NCI-H460 (cell line): ENCODE results near the gene ZNF101. TPM values are rescaled to one million over a fixed set of nuclear protein-coding genes. Genes with fewer than 3 reads are reported as not detected.
A peak's percentile ranks its signal among the peaks of the same experiment; 100 is the strongest.

Source experiments
- DNase-seq: peaks from one replicate; pipeline ENCODE4 v3.0.0-alpha.2; 2016; ENCODE audit warnings: low read depth; ENCODE audit errors: extremely low read depth
- small RNA-seq, 2 experiments: library from RNA; depleted of rRNA; stranded (forward); fragments of <200 nt; gene quantifications; one replicate each; pipeline ENCODE3, GENCODE V24; 2014
- total RNA-seq: library from RNA; depleted of rRNA; stranded (reverse); fragments of >200 nt; shearing (Covaris generic); gene quantifications from 2 replicates; pipeline ENCODE4 v1.2.3, GENCODE V29; 2014; rRNA removed

ZNF101 gene
- total RNA-seq, 1 experiment from 2014 or later: 7.0 TPM

DNA sequence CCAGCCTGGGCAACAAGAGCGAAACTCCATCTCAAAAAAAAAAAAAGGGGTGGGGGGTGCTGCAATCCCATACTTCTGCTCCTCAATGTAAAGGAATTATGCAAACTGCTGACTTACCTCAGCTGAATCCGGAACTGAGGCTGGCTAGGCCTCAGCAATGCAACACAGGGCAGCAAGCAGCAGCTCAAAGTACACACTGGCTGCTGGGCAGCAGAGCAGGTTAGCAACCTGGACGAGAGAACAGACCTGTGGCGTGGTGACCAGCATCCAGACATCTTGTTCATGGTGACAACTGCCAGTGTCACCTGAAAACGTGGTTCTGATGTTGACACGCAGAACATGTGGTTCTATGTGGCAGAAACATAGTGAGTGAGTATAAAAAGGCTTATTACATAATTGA, 36.2 kb downstream of the ZNF101 start:
- no peak for DNase-seq

GRCh38 chr19:19710506-19710905, 41.9 kb downstream of the ZNF101 start:
- DNase-seq: no peak

GRCh38 chr19:19711306-19711933, 42.8 kb downstream of the ZNF101 start:
- DNase-seq: no peak

- DNase-seq: no peak
These were observed 43.5 kb downstream of the ZNF101 start for GRCh38 chr19:19711934-19712828.

GRCh38 chr19:19719798-19720197, 51.2 kb downstream of the ZNF101 start:
- no peak for DNase-seq

- no peak for DNase-seq
These were observed 53.3 kb downstream of the ZNF101 start for GRCh38 chr19:19721896-19722295.

DNA sequence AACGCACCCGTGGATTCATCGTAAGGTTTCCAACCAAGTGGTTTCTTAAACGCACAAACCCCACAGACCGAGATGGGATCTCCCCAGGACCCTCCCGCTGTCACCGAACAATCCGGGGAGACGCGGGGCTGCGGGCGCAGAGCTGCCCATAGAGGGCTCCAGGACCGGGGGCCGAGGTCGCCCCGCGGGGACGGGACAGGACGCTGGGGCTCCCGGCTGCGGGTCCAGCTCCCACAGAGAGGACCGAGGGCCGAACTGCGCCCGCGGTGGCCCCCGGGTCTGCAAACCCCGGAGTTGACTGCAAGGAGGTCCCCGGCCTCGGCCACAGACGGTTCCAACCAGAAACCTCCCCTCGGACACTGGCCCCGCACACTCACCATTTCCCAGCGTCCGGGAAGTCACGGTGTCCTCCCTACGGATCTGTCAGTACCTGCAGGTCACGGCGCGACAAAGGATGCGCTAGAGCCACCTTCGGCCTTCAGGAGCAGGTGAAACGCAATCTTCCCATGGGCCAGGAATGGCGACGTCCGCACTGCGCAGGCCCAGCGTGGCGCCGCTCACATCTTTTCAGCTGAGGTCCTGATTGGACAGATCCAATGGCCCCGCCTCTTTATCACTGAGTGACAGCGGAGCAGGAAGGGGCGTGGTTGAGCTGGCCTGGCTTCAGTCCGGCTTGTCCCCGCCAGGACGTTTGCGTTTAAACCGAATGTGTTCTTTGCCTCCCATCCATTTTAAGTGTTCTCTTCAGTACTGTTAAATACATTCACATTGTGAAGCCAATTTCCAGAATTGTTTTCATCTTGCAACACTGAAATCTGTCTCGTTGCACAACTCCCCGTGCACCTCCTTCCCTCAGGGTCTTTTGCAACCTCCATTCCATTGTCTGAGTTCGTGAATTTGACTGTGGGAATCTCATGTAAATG, 64.2 kb downstream of the ZNF101 start, which contains the start of gene ZNF14:
ZNF14 (minus strand) TSS at position 534 of the 923 bp plus-strand sequence; CDS start at position 380, 154 bp downstream.
- peak; percentile 89 for DNase-seq

Small RNAs within 50 kb of the gene (small RNA-seq; reads per million reads assigned to genes)
- gene AC011458.2: 0 reads per million in 2 experiments

Other genes starting within 250 kb of the ZNF101 start
- gene TSSK6, start 153.3 kb upstream of the ZNF101 start, total RNA-seq: 2.2 and 3.2 TPM in 2 replicates
- gene NDUFA13, start 152.6 kb upstream of the ZNF101 start, total RNA-seq: 134 and 136 TPM in 2 replicates
- gene YJEFN3, start 139.9 kb upstream of the ZNF101 start, total RNA-seq: 1.3 and 2.5 TPM in 2 replicates
- gene CILP2, start 130.6 kb upstream of the ZNF101 start, total RNA-seq: 0.02 and 0.12 TPM in 2 replicates
- 0.57 TPM in 1 of 2 replicates, not detected in the other for gene PBX4, start 50.2 kb upstream of the ZNF101 start, total RNA-seq
- gene LPAR2, start 40.6 kb upstream of the ZNF101 start, total RNA-seq: 1.5 and 2.5 TPM in 2 replicates
- 2.2 and 4.4 TPM in 2 replicates for gene GMIP, start 25.2 kb upstream of the ZNF101 start, total RNA-seq
- gene ATP13A1, start 5.2 kb upstream of the ZNF101 start, total RNA-seq: 27.9 and 29.9 TPM in 2 replicates
- 5.5 and 6.0 TPM in 2 replicates for gene ZNF14, start 64.3 kb downstream of the ZNF101 start, total RNA-seq
- gene ZNF506, start 152.9 kb downstream of the ZNF101 start, total RNA-seq: 1.4 and 2.3 TPM in 2 replicates
- 1.5 and 2.4 TPM in 2 replicates for gene ZNF253, start 197.0 kb downstream of the ZNF101 start, total RNA-seq
- gene ZNF93, start 232.1 kb downstream of the ZNF101 start, total RNA-seq: 0.17 TPM in 1 of 2 replicates, not detected in the other